ENCODE measurements around the gene ASCC3. TPM values are rescaled to one million over a fixed set of nuclear protein-coding genes. Genes with fewer than 3 reads are reported as not detected.

The ASCC3 gene
- total RNA-seq, 4 donors from 2014 or later = 14.2 to 58.9 (median 36.6) TPM

DNA sequence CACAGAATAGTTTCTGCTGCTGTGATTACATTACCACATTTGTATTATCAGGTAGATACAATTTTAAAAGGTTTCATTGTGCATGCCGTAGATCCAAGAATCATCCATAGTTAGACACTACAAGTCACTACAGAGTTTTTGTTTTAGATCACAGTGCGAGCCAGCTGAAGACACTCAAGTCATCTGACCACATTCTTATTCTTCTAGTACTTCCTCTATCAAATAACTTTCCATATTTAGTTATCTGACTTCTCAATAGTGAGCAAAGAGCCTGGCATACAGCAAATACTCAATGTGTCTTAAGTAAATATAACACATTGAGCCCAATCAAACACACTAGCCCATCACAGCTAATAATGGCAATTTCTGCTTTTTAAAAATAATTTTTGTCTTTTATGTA lies 195.4 kb downstream of the ASCC3 start:
- 97% methylated on average over 2 of the region's 2 CpGs for WGBS, 2 donors
- no peaks in the 10 kb centered on the region for H3K9me3 ChIP-seq
- DNase-seq = no peak
- H3K4me3 ChIP-seq = no peak overlapping the region
- TF ChIP-seq, protein P1, sequence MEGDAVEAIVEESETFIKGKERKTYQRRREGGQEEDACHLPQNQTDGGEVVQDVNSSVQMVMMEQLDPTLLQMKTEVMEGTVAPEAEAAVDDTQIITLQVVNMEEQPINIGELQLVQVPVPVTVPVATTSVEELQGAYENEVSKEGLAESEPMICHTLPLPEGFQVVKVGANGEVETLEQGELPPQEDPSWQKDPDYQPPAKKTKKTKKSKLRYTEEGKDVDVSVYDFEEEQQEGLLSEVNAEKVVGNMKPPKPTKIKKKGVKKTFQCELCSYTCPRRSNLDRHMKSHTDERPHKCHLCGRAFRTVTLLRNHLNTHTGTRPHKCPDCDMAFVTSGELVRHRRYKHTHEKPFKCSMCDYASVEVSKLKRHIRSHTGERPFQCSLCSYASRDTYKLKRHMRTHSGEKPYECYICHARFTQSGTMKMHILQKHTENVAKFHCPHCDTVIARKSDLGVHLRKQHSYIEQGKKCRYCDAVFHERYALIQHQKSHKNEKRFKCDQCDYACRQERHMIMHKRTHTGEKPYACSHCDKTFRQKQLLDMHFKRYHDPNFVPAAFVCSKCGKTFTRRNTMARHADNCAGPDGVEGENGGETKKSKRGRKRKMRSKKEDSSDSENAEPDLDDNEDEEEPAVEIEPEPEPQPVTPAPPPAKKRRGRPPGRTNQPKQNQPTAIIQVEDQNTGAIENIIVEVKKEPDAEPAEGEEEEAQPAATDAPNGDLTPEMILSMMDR (IDR thresholded peaks at IDR 0.05) = no peak
- no peak for TF ChIP-seq POLR2A (IDR thresholded peaks at IDR 0.05)
- H3K4me1 ChIP-seq = no peaks in the 10 kb centered on the region
- no peak overlapping the region for H3K27ac ChIP-seq
- intact Hi-C loops (cut with DNase I) = no loop called here
- H3K36me3 ChIP-seq = peaks cover 0 to 7% (median 0%) of the 10 kb centered on the region in 3 donors
- H3K27me3 ChIP-seq = no peaks in the 10 kb centered on the region

DNA sequence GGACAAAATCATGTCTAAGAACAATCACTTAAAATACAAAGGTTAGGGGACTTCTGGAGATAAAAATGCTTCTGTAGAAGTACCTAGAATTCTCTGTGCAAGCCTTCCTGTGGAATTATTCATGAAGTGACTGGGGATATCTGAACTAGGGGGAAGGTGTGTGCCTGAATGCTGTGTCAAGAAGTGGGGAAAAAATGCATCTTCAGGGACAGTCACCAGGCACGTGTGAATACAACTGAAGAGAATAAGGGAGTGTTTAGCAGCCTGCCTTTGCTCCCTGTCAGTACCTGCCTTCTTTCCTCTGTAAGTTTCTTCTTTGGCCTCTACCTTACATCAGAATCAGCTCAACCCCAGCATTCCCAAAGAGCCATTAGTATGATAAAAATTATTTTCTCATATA lies 201.0 kb downstream of the ASCC3 start:
- TF ChIP-seq, protein P1 (IDR thresholded peaks at IDR 0.05) = no peak
- TF ChIP-seq POLR2A (IDR thresholded peaks at IDR 0.05) = no peak
- no peaks in the 10 kb centered on the region for H3K9me3 ChIP-seq
- no peak overlapping the region for H3K4me3 ChIP-seq
- WGBS, 2 donors = 63 to 82% methylated on average over 1 of the region's 1 CpG
- peaks cover 0 to 6% (median 0%) of the 10 kb centered on the region in 3 donors for H3K36me3 ChIP-seq
- H3K27ac ChIP-seq = no peak overlapping the region
- intact Hi-C loops (cut with DNase I) = no loop called here
- no peaks in the 10 kb centered on the region for H3K27me3 ChIP-seq
- no peaks in the 10 kb centered on the region for H3K4me1 ChIP-seq
- DNase-seq = no peak

DNA sequence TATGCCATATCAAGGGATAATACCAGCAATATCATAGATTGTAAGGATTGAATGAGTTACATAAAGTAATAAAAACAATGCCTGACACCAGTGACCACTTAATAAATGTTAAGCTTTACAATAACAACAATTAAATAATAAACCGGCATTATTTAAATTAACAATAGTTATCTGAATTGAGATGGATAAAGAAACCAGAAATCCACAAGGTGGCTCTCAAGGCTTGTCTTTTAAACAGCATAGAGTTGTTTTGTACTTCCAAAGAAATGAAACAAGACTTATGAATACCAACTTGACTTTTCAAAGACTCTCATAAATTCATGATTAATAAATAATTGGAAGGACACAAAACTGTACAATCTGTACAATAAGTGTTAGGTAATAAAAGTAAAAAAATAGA lies 203.1 kb downstream of the ASCC3 start:
- intact Hi-C loops (cut with DNase I) = no loop called here
- 67 to 85% methylated on average over 1 of the region's 1 CpG for WGBS, 2 donors
- peaks cover 0 to 6% (median 0%) of the 10 kb centered on the region in 3 donors for H3K36me3 ChIP-seq

DNA sequence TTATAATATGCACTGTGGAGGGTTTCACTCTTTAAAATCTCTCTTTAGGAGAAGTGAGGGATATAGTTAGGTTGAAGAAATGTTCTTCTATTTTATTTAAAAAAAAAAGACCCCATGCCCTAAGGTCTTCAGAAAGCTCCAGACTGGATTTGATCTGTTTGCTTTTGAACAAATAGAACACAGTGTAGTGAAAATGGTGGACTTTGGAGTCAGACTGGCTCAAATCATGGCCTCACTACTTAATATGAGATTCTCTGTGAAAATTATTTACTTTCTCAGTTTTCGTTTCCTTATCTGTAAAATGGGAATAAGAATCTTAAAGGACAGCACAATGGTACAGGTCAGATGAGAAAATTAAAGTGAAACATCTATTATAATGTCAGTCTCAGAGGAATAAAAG lies 203.9 kb downstream of the ASCC3 start:
- DNase-seq = no peak
- Histone ChIP-seq H3K36me3 (peaks cover 0 to 6% (median 0%) of the 10 kb centered on the region in 3 donors), H3K4me3 (no peak overlapping the region), H3K27me3 (no peaks in the 10 kb centered on the region), H3K27ac (no peak overlapping the region), H3K9me3 (no peaks in the 10 kb centered on the region), H3K4me1 (no peaks in the 10 kb centered on the region)
- TF ChIP-seq, protein P1 (IDR thresholded peaks at IDR 0.05) = no peak
- no peak for TF ChIP-seq POLR2A (IDR thresholded peaks at IDR 0.05)
- intact Hi-C loops (cut with DNase I) = no loop called here
- 57 to 100% methylated on average over 1 of the region's 1 CpG for WGBS, 2 donors

More for the DNA sequence above, 203.1 kb downstream of the ASCC3 start:
- H3K4me1 ChIP-seq = no peaks in the 10 kb centered on the region
- no peaks in the 10 kb centered on the region for H3K9me3 ChIP-seq
- no peaks in the 10 kb centered on the region for H3K27me3 ChIP-seq
- no peak for DNase-seq
- TF ChIP-seq, protein P1 (IDR thresholded peaks at IDR 0.05) = no peak
- no peak for TF ChIP-seq POLR2A (IDR thresholded peaks at IDR 0.05)
- no peak overlapping the region for H3K4me3 ChIP-seq
- H3K27ac ChIP-seq = no peak overlapping the region

DNA sequence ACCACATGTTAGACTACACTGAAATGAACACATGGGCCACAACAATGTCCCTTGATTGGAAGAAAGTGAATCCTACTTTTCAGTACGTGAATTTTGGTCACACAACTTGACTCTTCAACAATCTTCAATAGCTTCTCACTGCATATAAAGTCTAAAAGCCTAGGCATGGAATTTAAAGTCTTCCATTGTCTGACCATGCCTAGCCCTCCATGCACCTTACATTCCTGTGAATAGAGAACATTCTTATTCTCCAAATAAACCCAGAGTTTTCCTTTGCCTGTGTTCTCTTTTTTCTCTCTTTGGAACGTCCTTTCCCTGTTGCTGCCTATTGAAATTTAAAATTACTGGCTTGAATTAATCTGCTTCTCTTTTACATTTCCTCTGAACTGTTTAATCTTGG lies 207.5 kb downstream of the ASCC3 start:
- Histone ChIP-seq H3K27ac (no peak overlapping the region), H3K27me3 (no peaks in the 10 kb centered on the region), H3K9me3 (no peaks in the 10 kb centered on the region), H3K4me1 (no peaks in the 10 kb centered on the region), H3K4me3 (no peak overlapping the region), H3K36me3 (peaks cover 0 to 18% (median 0%) of the 10 kb centered on the region in 3 donors)
- no peak for DNase-seq
- 88 to 93% methylated on average over 2 of the region's 2 CpGs for WGBS, 2 donors
- intact Hi-C loops (cut with DNase I) = no loop called here
- TF ChIP-seq POLR2A (IDR thresholded peaks at IDR 0.05) = no peak
- TF ChIP-seq, protein P1 (IDR thresholded peaks at IDR 0.05) = no peak

Data from esophagus squamous epithelium (tissue), 5 donors.